ENCODE data around the gene RAB31. TPM values are rescaled to one million over a fixed set of nuclear protein-coding genes. Genes with fewer than 3 reads are reported as not detected.

RAB31 gene
- total RNA-seq, 4 donors from 2014 or later: 24.5 to 91.6 (median 70.2) TPM

- TF ChIP-seq CTCF (IDR thresholded peaks at IDR 0.05; ENCODE audit: low read depth): no peak
These were observed 95.1 kb downstream of the RAB31 start for GRCh38 chr18:9803063-9803697.

GRCh38 chr18:9803698-9804516 lies 95.8 kb downstream of the RAB31 start:
- no peak for TF ChIP-seq CTCF (IDR thresholded peaks at IDR 0.05; ENCODE audit: low read depth)

- TF ChIP-seq CTCF (IDR thresholded peaks at IDR 0.05; ENCODE audit: low read depth): no peak
These were observed 96.5 kb downstream of the RAB31 start for GRCh38 chr18:9804517-9805104.

GRCh38 chr18:9806905-9807304 lies 98.8 kb downstream of the RAB31 start:
- TF ChIP-seq CTCF (IDR thresholded peaks at IDR 0.05; ENCODE audit: low read depth): no peak

GRCh38 chr18:9808295-9809241 lies 100.5 kb downstream of the RAB31 start:
- no peak for TF ChIP-seq CTCF (IDR thresholded peaks at IDR 0.05; ENCODE audit: low read depth)

GRCh38 chr18:9809697-9810096 lies 101.6 kb downstream of the RAB31 start:
- no peak for TF ChIP-seq CTCF (IDR thresholded peaks at IDR 0.05; ENCODE audit: low read depth)
